Activated CD8-positive, alpha-beta memory T cell treated with anti-CD3 and anti-CD28 coated beads, Interleukin-2, amount 50 U/mL, for 24 hours (primary cell): ENCODE data around the gene P4HTM.
"Not testable (repeated sequence)": the region's sequence is repeated elsewhere in the genome, so short reads cannot be mapped to it uniquely, and the experiment has no call there.

Experiments
- DNase-seq: peaks from one replicate; pipeline ENCODE4 v3.0.0-alpha.2; 2020; ENCODE audit errors: extremely low read depth

Gene P4HTM

GRCh38 chr3:49008627-49009026, 18.6 kb downstream of the P4HTM start:
- not testable (repeated sequence) for DNase-seq

DNA sequence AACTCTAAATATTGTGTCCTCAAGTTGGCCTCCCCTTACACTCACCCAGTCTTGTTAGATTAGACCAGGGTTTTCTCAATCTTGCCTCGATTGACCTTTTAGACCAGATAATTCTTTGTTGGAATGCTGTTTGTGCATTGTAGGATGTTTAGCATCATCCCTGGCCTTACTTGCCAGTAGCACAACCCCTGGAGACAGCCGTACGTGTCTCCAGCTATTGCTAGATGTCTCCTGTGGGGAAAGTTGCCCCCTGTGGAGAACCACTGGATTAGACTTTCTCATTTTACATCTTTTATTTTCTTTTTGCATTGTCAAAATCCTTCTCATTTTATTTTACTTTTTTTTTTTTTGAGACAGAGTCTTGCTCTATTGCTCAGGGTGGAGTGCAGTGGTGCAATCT, 19.4 kb downstream of the P4HTM start:
- DNase-seq, result no peak

GRCh38 chr3:49012441-49013017, 22.5 kb downstream of the P4HTM start:
- no peak for DNase-seq

GRCh38 chr3:49013113-49013737, 23.2 kb downstream of the P4HTM start:
- no peak for DNase-seq

- DNase-seq, result no peak
Observed at GRCh38 chr3:49013738-49014660, 24.0 kb downstream of the P4HTM start.

DNA sequence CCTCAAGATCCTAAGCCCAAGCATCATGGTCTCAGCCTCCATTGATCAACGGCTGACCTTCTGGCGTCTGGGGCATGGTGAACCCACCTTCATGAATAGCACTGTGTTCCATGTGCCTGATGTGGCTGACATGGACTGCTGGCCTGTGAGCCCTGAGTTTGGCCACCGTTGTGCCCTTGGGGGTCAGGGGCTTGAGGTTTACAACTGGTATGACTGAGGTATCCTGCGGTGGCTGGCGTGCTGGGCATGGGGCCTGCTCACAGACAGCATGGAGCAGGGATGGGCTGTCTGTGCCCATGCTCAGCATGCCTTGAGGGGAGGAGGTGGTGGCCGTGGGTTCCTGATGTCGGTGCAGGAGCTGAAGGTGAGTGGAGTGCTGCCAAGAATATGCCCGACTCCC, 25.0 kb downstream of the P4HTM start:
- DNase-seq, result no peak

GRCh38 chr3:49015765-49016164, 25.7 kb downstream of the P4HTM start:
- no peak for DNase-seq

DNA sequence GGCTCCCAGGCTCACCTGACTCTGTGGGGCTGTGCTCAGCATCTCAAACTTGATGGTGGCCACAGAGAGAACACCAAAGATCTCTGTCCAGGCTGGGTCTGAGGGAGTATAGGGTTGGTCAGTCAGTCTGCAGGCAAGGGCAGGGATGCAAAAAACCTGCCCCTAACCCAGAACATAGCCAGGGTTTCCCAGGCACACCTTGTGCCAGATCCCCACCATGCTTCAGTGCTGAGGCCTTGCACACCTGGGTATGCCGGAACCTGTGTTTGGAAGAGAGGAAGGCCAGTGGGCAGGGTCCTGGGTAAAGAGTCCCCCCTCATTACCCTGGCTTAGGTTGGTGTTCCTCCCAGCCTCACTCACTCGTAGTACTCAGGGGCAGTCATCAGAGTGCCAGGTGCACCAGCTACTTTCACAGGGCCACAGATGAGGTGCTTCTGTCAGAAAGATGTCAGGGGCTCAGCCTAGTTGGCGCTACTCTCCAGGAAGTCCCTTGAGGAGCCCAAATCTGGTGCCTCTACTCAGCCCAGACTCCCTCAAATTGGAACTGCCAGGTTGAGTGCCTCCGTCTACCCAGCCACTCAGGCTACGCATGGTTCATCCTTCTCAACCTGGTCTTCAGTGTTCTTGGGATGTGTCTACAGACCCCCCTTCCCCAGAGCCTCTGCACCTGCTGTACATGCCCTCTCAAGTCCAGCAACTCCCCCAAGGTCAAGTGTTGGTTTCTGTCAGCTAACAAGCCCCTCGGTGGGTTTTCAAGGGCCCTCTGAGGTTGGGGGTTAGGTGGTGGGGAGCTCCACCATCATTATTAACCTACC, 26.6 kb downstream of the P4HTM start:
- no peak for DNase-seq

DNA sequence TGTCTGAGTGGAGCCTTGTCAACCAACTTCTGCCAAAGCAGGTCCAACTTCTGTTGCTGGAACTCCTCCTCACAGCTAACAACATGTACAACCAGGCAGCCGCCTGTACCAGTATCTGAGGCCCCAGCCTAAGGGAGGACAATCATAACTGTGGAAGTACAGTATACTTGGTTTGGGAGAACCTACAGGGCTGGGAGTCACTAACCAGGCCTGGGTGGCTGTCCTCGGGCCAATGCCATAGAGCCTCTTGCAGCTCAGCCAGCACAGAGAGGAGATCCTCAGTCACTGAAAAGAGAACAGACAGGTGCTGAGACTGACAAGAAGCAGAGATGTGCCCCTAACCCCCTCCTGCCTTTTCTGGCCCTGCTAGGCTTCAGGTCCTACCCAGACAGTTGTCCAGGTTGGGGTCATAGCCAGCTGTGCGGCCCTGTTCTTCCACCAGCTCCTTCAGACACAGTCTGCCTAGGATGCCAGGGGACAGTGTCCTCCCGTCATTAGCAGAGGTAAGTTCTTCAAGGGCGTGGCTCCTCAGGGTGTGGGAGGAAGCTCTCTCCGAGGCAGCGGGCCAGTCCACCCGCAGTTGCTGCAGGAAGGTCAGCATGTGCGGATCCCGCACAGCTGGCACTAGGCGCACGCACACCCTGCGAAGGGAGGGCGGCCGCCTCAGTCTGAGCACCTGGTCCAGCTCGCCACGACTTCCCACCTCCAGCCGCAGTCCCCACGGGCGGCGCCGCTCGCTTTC, 27.4 kb downstream of the P4HTM start:
- DNase-seq, result no peak

DNA sequence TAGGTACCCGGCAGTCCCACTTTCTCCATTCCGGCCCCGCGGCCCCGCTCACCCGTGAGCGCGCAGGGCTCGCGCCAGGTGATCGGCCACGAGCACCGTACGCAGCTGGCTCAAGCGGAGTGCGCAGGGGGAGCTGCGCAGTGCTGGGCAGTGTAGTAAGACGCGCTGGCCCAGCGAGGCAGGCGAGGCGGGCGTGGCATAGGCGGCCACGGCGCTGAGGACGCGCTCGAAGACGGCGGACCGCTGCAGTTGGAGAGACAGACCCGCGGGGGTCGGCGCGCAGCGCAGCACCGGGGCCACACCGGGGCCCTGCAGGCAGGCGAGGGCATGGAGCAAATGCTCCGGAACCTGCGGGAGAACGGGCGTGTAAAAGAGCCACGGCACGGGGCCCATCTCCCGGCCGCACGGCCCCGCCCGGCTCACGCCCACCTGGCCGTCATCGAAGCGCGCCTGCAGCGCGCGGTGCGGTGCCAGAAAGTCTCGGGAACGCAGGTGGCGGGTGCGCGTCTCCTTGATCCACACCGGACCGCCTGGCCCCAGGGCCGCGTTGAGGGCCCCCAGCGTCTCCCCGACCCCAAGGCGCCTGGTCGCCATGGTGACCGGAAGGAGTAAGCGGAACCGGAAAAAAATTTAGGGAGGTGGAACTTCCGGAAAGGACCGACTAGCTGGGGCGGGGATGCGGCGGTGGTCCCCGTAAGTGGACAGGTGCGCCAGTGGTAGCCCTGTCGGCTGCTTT, 28.1 kb downstream of the P4HTM start, which contains the start of gene DALRD3:
DALRD3 (minus strand) TSS at position 610 of the 736 bp plus-strand sequence; CDS start at position 594, 16 bp downstream.
- peak; percentile 30 for DNase-seq

- no peak for DNase-seq
Observed at GRCh38 chr3:49018707-49019006, 28.6 kb downstream of the P4HTM start.

- DNase-seq, result no peak
Observed at GRCh38 chr3:49019941-49020329, 29.9 kb downstream of the P4HTM start.

- DNase-seq, result no peak
Observed at GRCh38 chr3:49020330-49021212, 30.5 kb downstream of the P4HTM start.

DNA sequence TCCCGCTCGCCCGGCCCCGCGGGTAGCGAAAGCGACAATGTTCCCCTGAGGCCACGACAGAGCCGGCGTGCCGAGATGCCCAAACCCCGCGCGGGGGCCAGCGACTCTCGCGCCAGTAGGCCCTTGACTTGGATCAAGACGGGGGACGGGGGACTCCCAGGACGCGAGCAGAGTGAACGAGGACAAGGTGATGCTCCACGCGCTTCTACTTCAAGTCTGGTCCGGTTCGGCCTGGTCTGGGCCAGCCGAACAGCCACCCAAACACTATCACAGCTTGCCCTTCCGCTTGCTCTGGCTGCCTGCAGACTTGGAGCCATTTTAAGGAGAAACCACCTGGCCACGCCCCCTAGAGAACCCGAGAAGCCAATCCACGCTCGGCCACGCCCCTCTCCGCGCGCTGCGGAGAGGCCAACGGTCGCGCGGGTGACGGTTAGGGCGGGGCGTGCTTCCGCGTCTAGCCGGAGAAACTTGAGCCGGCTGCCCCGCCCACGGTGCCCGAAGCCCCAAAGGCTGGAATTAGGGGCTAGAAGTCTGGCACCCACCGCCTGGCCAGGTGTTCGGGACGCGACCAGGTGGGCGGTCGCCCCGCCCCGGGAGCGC, 31.3 kb downstream of the P4HTM start:
- DNase-seq, result peak; percentile 98

GRCh38 chr3:49021813-49022687, 32.0 kb downstream of the P4HTM start, which contains the start of gene NDUFAF3:
NDUFAF3 (plus strand) TSS chr3:49022121; CDS start chr3:49022145, 24 bp downstream.
- DNase-seq, result peak; percentile 78

GRCh38 chr3:49022688-49023171, 32.7 kb downstream of the P4HTM start:
- DNase-seq, result no peak

- no peak for DNase-seq
Observed at GRCh38 chr3:49023775-49024174, 33.7 kb downstream of the P4HTM start.

- no peak for DNase-seq
Observed at GRCh38 chr3:49024449-49024848, 34.4 kb downstream of the P4HTM start.
